HCT116 (cell line): ENCODE data around the gene GTF3C1. TPM values are rescaled to one million over a fixed set of nuclear protein-coding genes. Genes with fewer than 3 reads are reported as not detected.
A peak's percentile ranks its signal among the peaks of the same experiment; 100 is the strongest.

Experiments
- ATAC-seq: fragments of 200-7000 bp; cut with Tn5 transposase; 2 replicates; pipeline ENCODE4 v1.9.1; 2020; ENCODE audit warnings: mild to moderate bottlenecking, moderate library complexity
- BruUV-seq: library from RNA; stranded (reverse); fragments of 400-500 nt; replicated peaks from 2 replicates; lab custom pipeline; 2021; lab: Mats Ljungman, UMichigan
- CTCF ChIA-PET: fragments of 300-600 bp; sonication (Branson Sonifier 250); formaldehyde crosslinking; loops from one replicate; lab custom pipeline; 2021; ENCODE audit warnings: antibody characterized with exemption; lab: Charles Lee
- POLR2A ChIA-PET: fragments of 300-600, 350-600 bp; sonication (Branson Sonifier 250); formaldehyde crosslinking; loops from one replicate; lab custom pipeline; 2021; ENCODE audit warnings: antibody characterized with exemption; lab: Charles Lee
- RAD21 ChIA-PET, 2 experiments: fragments of 300-600 bp; sonication (Branson Sonifier 250); formaldehyde crosslinking; loops; one replicate each; lab custom pipeline; 2023; ENCODE audit warnings: low total read pairs in 2 of 2; ENCODE audit not compliant: uncharacterized antibody in 2 of 2, unreplicated experiment in 2 of 2, low non-redundant PET in 1 of 2; lab: Charles Lee
- DNase-seq: peaks from one replicate; pipeline ENCODE4 v3.0.0-alpha.2; 2010; ENCODE audit warnings: low read depth, low spot score
- H2AFZ ChIP-seq: fragments of 200-600 bp; shearing (Covaris generic), sonication (generic); 2 replicates; pipeline ENCODE4 v1.6.1; 2017; ENCODE audit warnings: low read depth, mixed run types, mixed read lengths, antibody characterized with exemption, low read length; ENCODE audit not compliant: poor library complexity, severe bottlenecking
- H3K27ac ChIP-seq: 2 replicates; pipeline ENCODE4 v1.5.1; 2012; ENCODE audit warnings: low read depth, low read length
- H3K27me3 ChIP-seq: fragments of 200-600 bp; sonication (generic); 2 replicates; pipeline ENCODE4 v1.6.1; 2016; ENCODE audit warnings: mixed run types, low read length, mixed read lengths; ENCODE audit not compliant: insufficient read depth
- H3K36me3 ChIP-seq, 2 experiments: fragments of 200-500 bp in 1 of 2; fragments of 200-600 bp in 1 of 2; sonication (Bioruptor generic) in 1 of 2; sonication (generic) in 1 of 2; 2 replicates each; pipeline versions ENCODE4 v1.5.1 to v1.6.1; 2014 to 2016; ENCODE audit warnings: low read length in 2 of 2, inconsistent platforms in 1 of 2, mixed read lengths in 1 of 2, mixed run types in 1 of 2; ENCODE audit not compliant: insufficient read depth in 2 of 2, control insufficient read depth in 1 of 2
- H3K4me1 ChIP-seq, 2 experiments: fragments of 200-600 bp in 1 of 2; sonication (generic) in 1 of 2; 2 replicates each; pipeline versions ENCODE4 v1.5.1 to v1.6.1; 2012 to 2017; ENCODE audit warnings: low read length in 2 of 2, inconsistent platforms in 1 of 2, mild to moderate bottlenecking in 1 of 2, mixed read lengths in 1 of 2, mixed run types in 1 of 2, moderate library complexity in 1 of 2; ENCODE audit not compliant: insufficient read depth in 2 of 2, control insufficient read depth in 1 of 2
- H3K4me2 ChIP-seq: fragments of 200-600 bp; sonication (generic); 2 replicates; pipeline ENCODE4 v1.6.1; 2017; ENCODE audit warnings: mixed run types, low read length, mixed read lengths
- H3K4me3 ChIP-seq, 2 experiments: fragments of 200-600 bp in 1 of 2; sonication (generic) in 1 of 2; replicated peaks in 1 of 2; 2 replicates each; pipeline ENCODE4 v1.5.1; 2011 to 2016; ENCODE audit warnings: low read length in 2 of 2, control low read depth in 1 of 2, low read depth in 1 of 2, mild to moderate bottlenecking in 1 of 2, mixed read lengths in 1 of 2, mixed run types in 1 of 2
- H3K79me2 ChIP-seq: fragments of 200-600 bp; sonication (generic); 2 replicates; pipeline ENCODE4 v1.6.1; 2017; ENCODE audit warnings: mild to moderate bottlenecking, mixed run types, low read length, moderate library complexity, mixed read lengths; ENCODE audit not compliant: insufficient read depth
- H3K9ac ChIP-seq: fragments of 200-600 bp; sonication (generic); 2 replicates; pipeline ENCODE4 v1.6.1; 2016; ENCODE audit warnings: low read length, mixed read lengths
- H3K9me2 ChIP-seq: fragments of 200-600 bp; sonication (generic), shearing (Covaris generic); 2 replicates; pipeline ENCODE4 v1.6.1; 2017; ENCODE audit warnings: mixed run types, mild to moderate bottlenecking, moderate library complexity; ENCODE audit not compliant: insufficient read depth
- H3K9me3 ChIP-seq, 2 experiments: fragments of 200-500 bp in 1 of 2; fragments of 200-600 bp in 1 of 2; sonication (Bioruptor generic) in 1 of 2; sonication (generic) in 1 of 2; 2 replicates each; pipeline ENCODE4 v1.6.1; 2014 to 2017; ENCODE audit warnings: low read length in 2 of 2, mixed read lengths in 2 of 2, inconsistent platforms in 1 of 2, low read depth in 1 of 2, mild to moderate bottlenecking in 1 of 2, mixed run types in 1 of 2, moderate library complexity in 1 of 2; ENCODE audit not compliant: control insufficient read depth in 1 of 2, insufficient read depth in 1 of 2
- H4K20me1 ChIP-seq: fragments of 200-600 bp; sonication (generic), shearing (Covaris generic); 2 replicates; pipeline ENCODE4 v1.6.1; 2017; ENCODE audit warnings: mixed run types, mild to moderate bottlenecking, moderate library complexity; ENCODE audit not compliant: insufficient read depth
- ATF3 ChIP-seq: IDR thresholded peaks from 2 replicates; pipeline ENCODE4 v1.6.1; 2012
- CBX3 ChIP-seq: IDR thresholded peaks from 2 replicates; pipeline ENCODE4 v1.6.1; 2012; ENCODE audit warnings: low read depth
- CEBPB ChIP-seq: IDR thresholded peaks from 2 replicates; pipeline ENCODE4 v1.6.1; 2012; ENCODE audit warnings: low read depth
- CTCF ChIP-seq, 3 experiments: fragments of 200-600 bp in 1 of 3; sonication (generic) in 1 of 3; IDR thresholded peaks in 2 of 3; conservative IDR thresholded peaks in 1 of 3; 2 replicates each; pipeline ENCODE4 v1.5.1; 2012 to 2017; ENCODE audit warnings: low read depth in 2 of 3, low read length in 2 of 3, antibody characterized with exemption in 1 of 3, borderline replicate concordance in 1 of 3, control low read depth in 1 of 3, mild to moderate bottlenecking in 1 of 3, mixed read lengths in 1 of 3, mixed run types in 1 of 3, moderate library complexity in 1 of 3; ENCODE audit not compliant: insufficient read depth in 1 of 3
- EGR1 ChIP-seq: IDR thresholded peaks from 2 replicates; pipeline ENCODE4 v1.6.1; 2012; ENCODE audit warnings: low read depth
- EZH2 ChIP-seq: fragments of 200-600 bp; sonication (generic); IDR thresholded peaks from 2 replicates; pipeline ENCODE4 v1.6.1; 2017; ENCODE audit warnings: antibody characterized with exemption, mixed run types
- EZH2phosphoT487 ChIP-seq: fragments of 200-600 bp; IDR thresholded peaks from 2 replicates; pipeline ENCODE4 v1.6.1; 2018; ENCODE audit warnings: antibody characterized with exemption, borderline replicate concordance
- FOSL1 ChIP-seq: IDR thresholded peaks from 2 replicates; pipeline ENCODE4 v1.6.1; 2012; ENCODE audit warnings: low read depth
- MAX ChIP-seq: IDR thresholded peaks from 2 replicates; pipeline ENCODE4 v1.6.1; 2012
- POLR2A ChIP-seq: IDR thresholded peaks from 2 replicates; pipeline ENCODE4 v1.7.0; 2011; ENCODE audit warnings: borderline replicate concordance; ENCODE audit not compliant: insufficient read depth, insufficient read length; ENCODE audit errors: extremely low read depth
- POLR2AphosphoS5 ChIP-seq: IDR thresholded peaks from 2 replicates; pipeline ENCODE4 v1.6.1; 2011; ENCODE audit warnings: mild to moderate bottlenecking, low read depth, low read length, moderate library complexity
- RAD21 ChIP-seq: IDR thresholded peaks from 2 replicates; pipeline ENCODE4 v1.6.1; 2012; ENCODE audit warnings: low read depth, mild to moderate bottlenecking
- REST ChIP-seq: IDR thresholded peaks from 2 replicates; pipeline ENCODE4 v1.6.1; 2012; ENCODE audit warnings: low read depth
- SIN3A ChIP-seq: IDR thresholded peaks from 2 replicates; pipeline ENCODE4 v1.6.1; 2012; ENCODE audit warnings: low read depth
- TCF7L2 ChIP-seq: IDR thresholded peaks from 2 replicates; pipeline ENCODE4 v1.7.0; 2011; ENCODE audit warnings: borderline replicate concordance, inconsistent platforms; ENCODE audit not compliant: insufficient read depth, insufficient read length; ENCODE audit errors: extremely low read depth
- ZBTB33 ChIP-seq: IDR thresholded peaks from 2 replicates; pipeline ENCODE4 v1.6.1; 2011; ENCODE audit warnings: mild to moderate bottlenecking, low read length, moderate library complexity; ENCODE audit not compliant: insufficient replicate concordance; ENCODE audit errors: extremely low read depth
- ZFX ChIP-seq: fragments of 450-650 bp; IDR thresholded peaks from 2 replicates; pipeline ENCODE4 v1.6.1; 2017
- intact Hi-C: fragments of 100-400 bp; cut with micrococcal nuclease; formaldehyde crosslinking; loops from 2 replicates; pipeline ENCODE4 v1.10.0; 2022
- total RNA-seq: library from RNA; stranded (reverse); gene quantifications from one replicate; pipeline ENCODE4 v1.2.1, GENCODE V29; 2021; ENCODE audit not compliant: unreplicated experiment

Gene GTF3C1
- total RNA-seq, 1 experiment from 2014 or later = 97.5 TPM

GRCh38 chr16:27458987-27459688 lies 90.6 kb downstream of the GTF3C1 start (continued):
- TF ChIP-seq ZBTB33 = no peak
- no peak for TF ChIP-seq EZH2
- no peak for TF ChIP-seq CEBPB
- no peak for TF ChIP-seq POLR2AphosphoS5
- TF ChIP-seq EGR1 = no peak
- no peak for TF ChIP-seq ZFX
- TF ChIP-seq POLR2A = no peak

GRCh38 chr16:27458258-27458657 lies 91.5 kb downstream of the GTF3C1 start:
- Histone ChIP-seq H3K9me3 (no peaks in the 10 kb centered on the region), H3K4me2 (no peak overlapping the region), H4K20me1 (no peaks in the 10 kb centered on the region), H3K27me3 (no peaks in the 10 kb centered on the region), H3K79me2 (no peaks in the 10 kb centered on the region), H3K27ac (no peak overlapping the region), H3K9ac (no peak overlapping the region), H3K4me3 (no peak overlapping the region), H2AFZ (no peak overlapping the region), H3K36me3 (peaks cover 0 to 3% of the 10 kb centered on the region in 2 experiments; a peak in 2 of 4 replicates), H3K9me2 (no peaks in the 10 kb centered on the region), H3K4me1 (no peaks in the 10 kb centered on the region)
- no peak for DNase-seq
- TF ChIP-seq CEBPB (no peak), FOSL1 (no peak), REST (no peak), TCF7L2 (no peak), CTCF (IDR thresholded peaks at IDR 0.05 in 2 of 3, conservative IDR thresholded peaks at IDR 0.05 in 1 of 3; ENCODE audit: borderline replicate concordance in 1 of 3, insufficient read depth in 1 of 3, low read depth in 2 of 3, low read length in 2 of 3) (no peak), CBX3 (no peak), ATF3 (no peak), EZH2phosphoT487 (no peak), RAD21 (no peak), MAX (no peak), POLR2AphosphoS5 (no peak), SIN3A (no peak), EGR1 (no peak)
- CTCF ChIA-PET = interaction anchor here (1.2 kb wide), 1 partner anchor 9 kb away, joined by 3 read pairs; no protein-coding TSS in a partner anchor
- intact Hi-C loops = loop anchor here (5.0 kb wide), 1 partner anchor 221 kb away; no protein-coding TSS in a partner anchor
- ATAC-seq = no peak
- POLR2A ChIA-PET = no interaction called here
- TSS peak; percentile 20 for BruUV-seq
- RAD21 ChIA-PET = no interaction called here
